Panc1 (cell line): ENCODE data around the gene IL21R.

Source experiments
- CTCF ChIP-seq: fragments of 450-650 bp; IDR thresholded peaks from 2 replicates; pipeline ENCODE4 v1.5.1; 2017; ENCODE audit warnings: mild to moderate bottlenecking
- TF ChIP-seq, protein P1 (sequence below), 2 experiments: IDR thresholded peaks; 2 replicates each; pipeline ENCODE4 v1.6.1; 2011 to 2012; ENCODE audit warnings: low read depth in 2 of 2, control low read depth in 1 of 2, low read length in 1 of 2, mild to moderate bottlenecking in 1 of 2, moderate library complexity in 1 of 2; ENCODE audit not compliant: insufficient read depth in 1 of 2

DNA sequence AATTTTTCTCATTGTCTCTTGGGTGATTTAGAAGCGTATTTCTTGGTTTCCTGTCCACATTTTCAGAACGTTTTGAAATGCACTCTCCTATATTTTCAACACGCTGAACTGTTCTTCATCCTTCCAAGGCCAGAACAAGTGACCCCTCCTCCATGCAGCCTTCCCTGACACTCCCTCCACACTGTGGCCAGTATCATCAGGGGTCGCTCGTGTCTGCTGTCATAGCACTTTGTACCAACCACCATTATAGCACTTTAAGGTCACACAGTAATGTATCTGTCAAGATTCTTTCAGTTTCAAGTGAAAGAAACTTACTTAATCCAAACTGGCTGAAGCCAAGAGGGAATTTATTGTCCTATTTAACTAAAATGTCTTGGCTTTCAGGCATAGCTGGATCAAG is 17.5 kb upstream of the IL21R start:
- TF ChIP-seq CTCF = no peak
- TF ChIP-seq, protein P1, sequence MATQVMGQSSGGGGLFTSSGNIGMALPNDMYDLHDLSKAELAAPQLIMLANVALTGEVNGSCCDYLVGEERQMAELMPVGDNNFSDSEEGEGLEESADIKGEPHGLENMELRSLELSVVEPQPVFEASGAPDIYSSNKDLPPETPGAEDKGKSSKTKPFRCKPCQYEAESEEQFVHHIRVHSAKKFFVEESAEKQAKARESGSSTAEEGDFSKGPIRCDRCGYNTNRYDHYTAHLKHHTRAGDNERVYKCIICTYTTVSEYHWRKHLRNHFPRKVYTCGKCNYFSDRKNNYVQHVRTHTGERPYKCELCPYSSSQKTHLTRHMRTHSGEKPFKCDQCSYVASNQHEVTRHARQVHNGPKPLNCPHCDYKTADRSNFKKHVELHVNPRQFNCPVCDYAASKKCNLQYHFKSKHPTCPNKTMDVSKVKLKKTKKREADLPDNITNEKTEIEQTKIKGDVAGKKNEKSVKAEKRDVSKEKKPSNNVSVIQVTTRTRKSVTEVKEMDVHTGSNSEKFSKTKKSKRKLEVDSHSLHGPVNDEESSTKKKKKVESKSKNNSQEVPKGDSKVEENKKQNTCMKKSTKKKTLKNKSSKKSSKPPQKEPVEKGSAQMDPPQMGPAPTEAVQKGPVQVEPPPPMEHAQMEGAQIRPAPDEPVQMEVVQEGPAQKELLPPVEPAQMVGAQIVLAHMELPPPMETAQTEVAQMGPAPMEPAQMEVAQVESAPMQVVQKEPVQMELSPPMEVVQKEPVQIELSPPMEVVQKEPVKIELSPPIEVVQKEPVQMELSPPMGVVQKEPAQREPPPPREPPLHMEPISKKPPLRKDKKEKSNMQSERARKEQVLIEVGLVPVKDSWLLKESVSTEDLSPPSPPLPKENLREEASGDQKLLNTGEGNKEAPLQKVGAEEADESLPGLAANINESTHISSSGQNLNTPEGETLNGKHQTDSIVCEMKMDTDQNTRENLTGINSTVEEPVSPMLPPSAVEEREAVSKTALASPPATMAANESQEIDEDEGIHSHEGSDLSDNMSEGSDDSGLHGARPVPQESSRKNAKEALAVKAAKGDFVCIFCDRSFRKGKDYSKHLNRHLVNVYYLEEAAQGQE (IDR thresholded peaks at IDR 0.05; ENCODE audit: insufficient read depth in 1 of 2, low read depth in 2 of 2, low read length in 1 of 2) = no peak
